Kidney epithelial cell (primary cell): Measurements from ENCODE around the gene RAB11FIP4. TPM values are rescaled to one million over a fixed set of nuclear protein-coding genes. Genes with fewer than 3 reads are reported as not detected.

Source experiments
- DNase-seq: peaks from one replicate; pipeline ENCODE4 v3.0.0-alpha.2; 2010; ENCODE audit warnings: low read depth
- H3K27me3 ChIP-seq: 2 replicates; pipeline ENCODE4 v1.6.0; 2011; ENCODE audit warnings: low read length; ENCODE audit not compliant: control insufficient read depth, insufficient read depth
- H3K36me3 ChIP-seq: 2 replicates; pipeline ENCODE4 v1.5.1; 2011; ENCODE audit warnings: low read length; ENCODE audit not compliant: control insufficient read depth, insufficient read depth
- H3K4me3 ChIP-seq: 2 replicates; pipeline ENCODE4 v1.5.1; 2011; ENCODE audit warnings: low read depth, mild to moderate bottlenecking, control low read depth, low read length
- total RNA-seq: library from RNA; depleted of rRNA; stranded (reverse); fragments of >200 nt; gene quantifications from 2 replicates; pipeline ENCODE4 v1.2.3, GENCODE V29; 2015
- TF ChIP-seq, protein P1 (sequence below): IDR thresholded peaks from 2 replicates; pipeline ENCODE4 v1.5.1; 2011; ENCODE audit warnings: mild to moderate bottlenecking, moderate library complexity, low read length, control low read depth, inconsistent platforms; ENCODE audit not compliant: insufficient read depth, poor library complexity, severe bottlenecking

The RAB11FIP4 gene
- total RNA-seq, 1 donor from 2014 or later, result 26.5 TPM

DNA sequence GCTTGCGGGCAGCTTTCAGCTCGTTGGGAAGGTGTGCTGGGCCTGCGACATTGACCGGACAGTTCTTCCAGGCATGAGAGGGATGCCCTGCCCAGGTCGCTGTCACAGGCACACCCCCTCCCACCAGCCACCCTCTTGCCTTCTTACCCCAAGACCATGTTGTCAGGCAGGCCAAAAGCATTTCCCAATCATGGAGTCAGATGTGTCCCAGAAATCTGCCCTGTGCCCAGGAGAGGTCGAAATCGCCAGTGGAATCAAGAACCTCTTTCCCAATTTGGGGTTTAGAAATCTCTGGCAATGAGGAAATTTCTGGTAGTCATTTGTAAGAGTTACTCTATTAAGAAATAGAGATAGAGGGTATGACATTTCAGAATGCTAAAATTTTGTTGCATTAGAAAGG lies 177.1 kb downstream of the RAB11FIP4 start:
- TF ChIP-seq, protein P1, sequence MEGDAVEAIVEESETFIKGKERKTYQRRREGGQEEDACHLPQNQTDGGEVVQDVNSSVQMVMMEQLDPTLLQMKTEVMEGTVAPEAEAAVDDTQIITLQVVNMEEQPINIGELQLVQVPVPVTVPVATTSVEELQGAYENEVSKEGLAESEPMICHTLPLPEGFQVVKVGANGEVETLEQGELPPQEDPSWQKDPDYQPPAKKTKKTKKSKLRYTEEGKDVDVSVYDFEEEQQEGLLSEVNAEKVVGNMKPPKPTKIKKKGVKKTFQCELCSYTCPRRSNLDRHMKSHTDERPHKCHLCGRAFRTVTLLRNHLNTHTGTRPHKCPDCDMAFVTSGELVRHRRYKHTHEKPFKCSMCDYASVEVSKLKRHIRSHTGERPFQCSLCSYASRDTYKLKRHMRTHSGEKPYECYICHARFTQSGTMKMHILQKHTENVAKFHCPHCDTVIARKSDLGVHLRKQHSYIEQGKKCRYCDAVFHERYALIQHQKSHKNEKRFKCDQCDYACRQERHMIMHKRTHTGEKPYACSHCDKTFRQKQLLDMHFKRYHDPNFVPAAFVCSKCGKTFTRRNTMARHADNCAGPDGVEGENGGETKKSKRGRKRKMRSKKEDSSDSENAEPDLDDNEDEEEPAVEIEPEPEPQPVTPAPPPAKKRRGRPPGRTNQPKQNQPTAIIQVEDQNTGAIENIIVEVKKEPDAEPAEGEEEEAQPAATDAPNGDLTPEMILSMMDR, result no peak
- Histone ChIP-seq H3K36me3 (no peaks in the 10 kb centered on the region), H3K27me3 (no peaks in the 10 kb centered on the region), H3K4me3 (no peak overlapping the region)
- DNase-seq, result no peak

DNA sequence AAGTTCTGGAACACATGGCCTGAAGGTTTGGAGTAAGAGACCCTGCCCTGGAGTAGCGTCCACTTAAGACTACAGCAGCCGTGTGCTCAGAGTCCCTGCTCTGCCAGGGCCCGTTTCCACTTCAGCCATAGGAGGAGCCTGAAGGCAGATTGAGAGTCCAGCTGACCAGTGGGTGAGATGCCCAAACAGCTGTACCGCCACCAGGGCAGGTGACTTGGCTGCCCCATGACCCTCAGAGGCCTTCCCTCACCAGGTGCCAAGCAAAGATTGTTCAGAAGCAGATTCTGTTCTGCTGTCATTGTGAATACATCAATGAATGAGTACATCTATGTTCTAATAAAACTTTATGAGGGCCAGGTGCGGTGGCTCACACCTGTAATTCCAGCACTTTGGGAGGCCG lies 178.8 kb downstream of the RAB11FIP4 start:
- DNase-seq, result no peak
- Histone ChIP-seq H3K36me3 (no peaks in the 10 kb centered on the region), H3K4me3 (no peak overlapping the region), H3K27me3 (no peaks in the 10 kb centered on the region)
- TF ChIP-seq, protein P1, result no peak

DNA sequence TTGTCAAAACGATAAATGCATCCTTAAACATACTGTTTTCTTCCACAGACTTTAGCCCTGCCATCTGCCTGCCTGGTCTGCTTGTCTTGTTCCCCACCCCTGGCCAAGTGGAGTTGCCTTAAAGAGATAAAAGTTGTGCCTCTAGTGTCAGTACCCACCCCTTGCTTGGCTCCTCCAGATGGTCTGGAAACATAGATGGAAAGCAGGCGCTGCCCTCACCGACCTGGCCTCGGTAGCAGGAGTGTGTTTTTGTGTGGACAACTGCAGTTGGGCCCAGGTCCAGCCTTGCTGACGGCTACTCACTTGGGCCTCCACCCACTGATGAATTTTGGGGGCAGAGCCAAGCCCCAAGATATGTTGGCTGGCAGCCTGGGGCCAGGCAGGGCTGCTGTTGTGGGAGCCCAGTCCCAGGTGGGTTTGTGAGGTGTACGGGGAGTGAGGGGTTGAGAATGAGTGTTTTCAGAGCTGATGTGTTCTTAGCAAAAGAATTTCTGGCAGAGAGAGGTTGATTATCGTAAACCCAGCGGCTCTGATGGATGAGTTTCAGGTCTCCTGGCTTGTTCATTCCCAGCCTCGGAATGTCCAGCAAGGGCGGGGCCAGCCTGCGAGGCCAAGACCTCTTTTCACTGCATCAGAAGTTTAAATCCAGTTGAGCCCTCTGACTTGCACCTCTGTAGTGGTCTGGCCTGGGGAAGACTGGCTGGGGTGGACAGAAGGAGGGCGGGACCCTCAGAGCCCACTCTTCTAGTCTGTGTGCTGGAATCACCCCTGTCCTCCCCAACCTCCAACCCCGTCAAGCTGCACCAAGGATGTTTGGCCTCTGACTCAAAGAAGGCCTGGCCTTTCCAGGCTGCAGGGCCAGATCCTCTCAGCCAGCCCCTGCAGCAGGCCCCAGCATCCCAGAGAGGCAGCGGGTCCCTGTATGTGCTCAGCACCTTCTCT lies 179.7 kb downstream of the RAB11FIP4 start:
- TF ChIP-seq, protein P1, result no peak
- Histone ChIP-seq H3K4me3 (no peak overlapping the region), H3K36me3 (no peaks in the 10 kb centered on the region), H3K27me3 (no peaks in the 10 kb centered on the region)
- DNase-seq, result no peak

DNA sequence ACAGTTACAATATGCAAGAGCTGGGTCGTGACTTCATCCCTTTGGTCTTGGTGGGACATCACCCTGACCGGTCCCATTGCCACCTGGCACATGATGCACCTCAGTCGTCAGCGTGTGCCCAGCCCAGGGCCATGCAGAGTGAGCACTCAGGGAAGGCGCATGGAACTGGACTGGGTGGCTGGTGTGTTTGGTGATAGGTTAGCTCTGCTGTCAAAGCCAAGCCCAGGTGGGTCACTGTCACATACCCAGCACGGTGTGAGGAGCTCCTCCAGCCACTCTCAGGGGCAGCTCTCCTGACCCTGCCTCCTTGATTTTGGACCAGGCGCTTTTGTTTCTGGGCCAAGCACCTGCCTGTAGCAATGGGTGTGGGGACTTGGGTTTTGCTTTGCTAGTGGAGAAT lies 180.9 kb downstream of the RAB11FIP4 start:
- no peak overlapping the region for H3K4me3 ChIP-seq
- TF ChIP-seq, protein P1, result no peak
- no peaks in the 10 kb centered on the region for H3K27me3 ChIP-seq
- H3K36me3 ChIP-seq, result no peaks in the 10 kb centered on the region
- DNase-seq, result no peak

DNA sequence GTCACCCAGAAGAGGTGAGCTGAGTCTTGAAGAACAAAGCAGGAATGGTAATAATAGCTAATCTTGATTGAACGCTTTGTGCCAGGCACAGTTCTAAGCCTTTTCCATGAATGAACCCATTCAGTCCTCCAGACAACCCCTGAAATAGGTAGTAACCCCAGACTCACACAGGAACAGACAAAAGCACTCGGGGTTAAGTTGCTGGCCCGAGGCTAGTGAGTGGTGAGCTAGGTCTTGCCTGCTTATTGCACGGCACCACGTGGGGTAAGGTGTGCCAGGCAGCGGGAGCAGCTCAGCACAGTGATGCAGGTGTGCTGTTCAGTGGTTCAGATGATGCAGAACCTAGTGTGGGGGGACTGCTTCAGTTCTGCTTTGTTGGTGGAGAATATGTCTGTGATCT lies 181.6 kb downstream of the RAB11FIP4 start:
- no peaks in the 10 kb centered on the region for H3K36me3 ChIP-seq
- TF ChIP-seq, protein P1, result no peak
- no peak overlapping the region for H3K4me3 ChIP-seq
- no peak for DNase-seq
- no peaks in the 10 kb centered on the region for H3K27me3 ChIP-seq

DNA sequence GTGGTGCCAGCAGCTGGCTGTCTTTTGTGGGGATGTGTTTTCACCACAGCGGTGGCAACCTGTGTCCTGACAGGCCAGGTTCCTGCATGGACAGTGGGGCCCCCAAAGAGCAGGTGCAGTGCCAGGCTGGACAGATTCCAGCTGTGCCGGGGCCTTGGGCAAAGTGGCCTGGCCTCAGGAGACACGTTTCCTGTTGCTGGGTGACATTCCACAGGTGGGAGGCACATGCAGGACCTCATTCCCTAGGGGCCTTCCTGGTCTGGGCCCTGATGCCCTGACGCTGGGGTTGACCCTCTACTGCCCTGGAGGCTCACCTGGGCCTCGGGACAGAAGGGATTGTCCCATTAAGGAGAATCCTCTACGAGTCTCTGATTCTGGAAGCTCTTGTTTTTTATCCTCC lies 182.4 kb downstream of the RAB11FIP4 start:
- DNase-seq, result no peak
- no peaks in the 10 kb centered on the region for H3K36me3 ChIP-seq
- H3K27me3 ChIP-seq, result no peaks in the 10 kb centered on the region
- TF ChIP-seq, protein P1, result no peak
- no peak overlapping the region for H3K4me3 ChIP-seq
